IMR-90 (cell line): Measurements from ENCODE around the gene HDGF. TPM values are rescaled to one million over a fixed set of nuclear protein-coding genes. Genes with fewer than 3 reads are reported as not detected.
A peak's percentile ranks its signal among the peaks of the same experiment; 100 is the strongest.

ENCODE experiments used
- ATAC-seq: fragments of 200-7000 bp; cut with Tn5 transposase; 2 replicates; pipeline ENCODE4 v1.9.1; 2020; ENCODE audit warnings: low read depth, mild to moderate bottlenecking, moderate library complexity
- BruUV-seq: library from RNA; stranded (reverse); fragments of 400-500 nt; replicated peaks from 2 replicates; lab custom pipeline; 2021; lab: Mats Ljungman, UMichigan
- CTCF ChIA-PET: fragments of 300-600 bp; formaldehyde crosslinking; extraction: SDS; loops from one replicate; lab custom pipeline; 2021; ENCODE audit warnings: antibody characterized with exemption; lab: Yijun Ruan, JAX
- POLR2A ChIA-PET: fragments of 300-600 bp; sonication (Branson Sonifier 250); formaldehyde crosslinking; loops from one replicate; lab custom pipeline; 2022; ENCODE audit warnings: antibody characterized with exemption; ENCODE audit not compliant: unreplicated experiment; lab: Charles Lee
- DNase-seq: peaks from one replicate; pipeline ENCODE4 v3.0.0; 2013
- H2AFZ ChIP-seq: replicated peaks from 2 replicates; pipeline ENCODE3; 2013; ENCODE audit warnings: low read length, mild to moderate bottlenecking; ENCODE audit not compliant: poor library complexity
- H2AK5ac ChIP-seq: 2 replicates; pipeline ENCODE4 v1.6.1; 2013; ENCODE audit warnings: low read depth, low read length, inconsistent platforms
- H2AK9ac ChIP-seq: replicated peaks from 2 replicates; pipeline ENCODE3; 2013; ENCODE audit warnings: mild to moderate bottlenecking, low read depth, low read length, moderate library complexity; ENCODE audit not compliant: poor library complexity
- H2BK120ac ChIP-seq: 2 replicates; pipeline ENCODE4 v1.6.1; 2013; ENCODE audit warnings: low read depth, low read length, inconsistent platforms
- H2BK15ac ChIP-seq: 3 replicates; pipeline ENCODE4 v1.6.1; 2013; ENCODE audit warnings: low read depth, low read length, inconsistent platforms
- H2BK20ac ChIP-seq: 2 replicates; pipeline ENCODE4 v1.6.1; 2013; ENCODE audit warnings: low read depth, mild to moderate bottlenecking, inconsistent platforms, low read length, moderate library complexity
- H2BK5ac ChIP-seq: 2 replicates; pipeline ENCODE4 v1.6.1; 2013; ENCODE audit warnings: mild to moderate bottlenecking, low read depth, low read length, inconsistent platforms; ENCODE audit not compliant: poor library complexity, severe bottlenecking
- H3K14ac ChIP-seq: replicated peaks from 2 replicates; pipeline ENCODE4 v1.6.1; 2013; ENCODE audit warnings: low read depth, low read length, inconsistent platforms
- H3K18ac ChIP-seq: 2 replicates; pipeline ENCODE4 v1.6.1; 2013; ENCODE audit warnings: low read depth, low read length, control low read depth
- H3K23ac ChIP-seq: 2 replicates; pipeline ENCODE4 v1.6.1; 2013; ENCODE audit warnings: low read depth, low read length, inconsistent platforms
- H3K27ac ChIP-seq: 2 replicates; pipeline ENCODE4 v1.5.1; 2013; ENCODE audit warnings: mild to moderate bottlenecking, control low read depth, low read length; ENCODE audit not compliant: insufficient read depth
- H3K27me3 ChIP-seq: 2 replicates; pipeline ENCODE4 v1.6.1; 2013; ENCODE audit warnings: low read length; ENCODE audit not compliant: control insufficient read depth, insufficient read depth
- H3K36me3 ChIP-seq: 2 replicates; pipeline ENCODE4 v1.6.1; 2013; ENCODE audit warnings: low read length, mixed read lengths; ENCODE audit not compliant: control insufficient read depth, insufficient read depth
- H3K4ac ChIP-seq: 2 replicates; pipeline ENCODE4 v1.6.1; 2013; ENCODE audit warnings: low read depth, low read length, inconsistent platforms
- H3K4me1 ChIP-seq: 2 replicates; pipeline ENCODE4 v1.6.1; 2013; ENCODE audit warnings: low read length, mixed read lengths; ENCODE audit not compliant: control insufficient read depth, insufficient read depth
- H3K4me2 ChIP-seq: 2 replicates; pipeline ENCODE4 v1.6.1; 2013; ENCODE audit warnings: low read depth, mild to moderate bottlenecking, control low read depth, low read length, moderate library complexity
- H3K4me3 ChIP-seq: 2 replicates; pipeline ENCODE4 v1.5.1; 2013; ENCODE audit warnings: low read depth, mild to moderate bottlenecking, control low read depth, low read length, moderate library complexity; ENCODE audit not compliant: insufficient read depth
- H3K56ac ChIP-seq: 2 replicates; pipeline ENCODE4 v1.6.1; 2013; ENCODE audit warnings: low read length, inconsistent platforms; ENCODE audit not compliant: insufficient read depth; ENCODE audit errors: extremely low read depth
- H3K79me1 ChIP-seq, 2 experiments: 2 replicates each; pipeline ENCODE4 v1.6.1; 2013; ENCODE audit warnings: low read length in 2 of 2, inconsistent platforms in 1 of 2, low read depth in 1 of 2
- H3K9ac ChIP-seq: 2 replicates; pipeline ENCODE4 v1.6.1; 2013; ENCODE audit warnings: low read depth, low read length, control low read depth
- H3K9me1 ChIP-seq: 2 replicates; pipeline ENCODE4 v1.6.1; 2013; ENCODE audit warnings: low read length, inconsistent platforms; ENCODE audit not compliant: insufficient read depth
- H3K9me3 ChIP-seq: 2 replicates; pipeline ENCODE4 v1.6.1; 2013; ENCODE audit warnings: low read length; ENCODE audit not compliant: control insufficient read depth, insufficient read depth
- H4K20me1 ChIP-seq: 2 replicates; pipeline ENCODE4 v1.6.1; 2013; ENCODE audit warnings: low read length, inconsistent platforms; ENCODE audit not compliant: insufficient read depth
- H4K5ac ChIP-seq: 2 replicates; pipeline ENCODE4 v1.6.1; 2013; ENCODE audit warnings: mild to moderate bottlenecking, low read depth, low read length, control low read depth
- H4K8ac ChIP-seq, 2 experiments: 2 replicates each; pipeline ENCODE4 v1.6.1; 2013; ENCODE audit warnings: low read depth in 2 of 2, low read length in 2 of 2, control low read depth in 1 of 2, inconsistent platforms in 1 of 2
- H4K91ac ChIP-seq: 2 replicates; pipeline ENCODE4 v1.6.1; 2013; ENCODE audit warnings: low read depth, low read length, inconsistent platforms; ENCODE audit not compliant: insufficient read depth
- CEBPB ChIP-seq: IDR thresholded peaks from 2 replicates; pipeline ENCODE4 v1.6.1; 2012; ENCODE audit warnings: low read depth, low read length, improper control_type of control experiment
- MAFK ChIP-seq: IDR thresholded peaks from 2 replicates; pipeline ENCODE4 v1.6.1; 2012; ENCODE audit warnings: low read depth, low read length, improper control_type of control experiment
- MAZ ChIP-seq: IDR thresholded peaks from 2 replicates; pipeline ENCODE4 v1.6.1; 2012; ENCODE audit warnings: low read depth, mild to moderate bottlenecking, low read length, improper control_type of control experiment, moderate library complexity, borderline replicate concordance
- NFE2L2 ChIP-seq: fragments of 150-350 bp; IDR thresholded peaks from 2 replicates; pipeline ENCODE4 v1.6.1; 2016; ENCODE audit warnings: low read depth, mild to moderate bottlenecking, low read length
- POLR2A ChIP-seq: IDR thresholded peaks from 2 replicates; pipeline ENCODE4 v1.6.1; 2012; ENCODE audit warnings: mild to moderate bottlenecking, low read depth, low read length
- WGBS, 2 experiments: methylation state at CpG; one replicate each; pipeline versions ENCODE4 v1.1.5 to v1.1.7; 2013; ENCODE audit warnings: missing lambda C conversion rate in 2 of 2; ENCODE audit not compliant: insufficient read length in 1 of 2; ENCODE audit errors: extremely low coverage in 2 of 2; 5-methylcytosine and 5-hydroxymethylcytosine counted together
- dilution Hi-C: fragments of 300-500 bp; cut with HindIII; formaldehyde crosslinking; loops from one replicate; pipeline ENCODE4 v1.14.3; 2018; ENCODE audit warnings: low sequenced_read_pairs; ENCODE audit not compliant: unreplicated experiment
- in situ Hi-C: fragments of 300-500 bp; cut with MboI; formaldehyde crosslinking; loops from 3 replicates; pipeline ENCODE4 v1.14.3; 2019; ENCODE audit warnings: low sequenced_read_pairs, inconsistent platforms, mixed read lengths
- intact Hi-C: fragments of 100-400 bp; cut with micrococcal nuclease; formaldehyde crosslinking; loops from 2 replicates; pipeline ENCODE4 v1.10.0; 2022
- polyA plus RNA-seq, 3 experiments: library from polyadenylated mRNA; depleted of rRNA; stranded (reverse); fragments of >200 nt; gene quantifications; 2 replicates each; pipeline ENCODE4 v1.2.3, GENCODE V29; 2012; ENCODE audit warnings: low replicate concordance in 1 of 3
- total RNA-seq: library from RNA; depleted of rRNA; stranded (reverse); fragments of >200 nt; gene quantifications from 2 replicates; pipeline ENCODE4 v1.2.3, GENCODE V29; 2012
- TF ChIP-seq, protein P1 (sequence below): fragments of 150-350 bp; IDR thresholded peaks from 2 replicates; pipeline ENCODE4 v1.6.1; 2016; ENCODE audit warnings: low read depth, mild to moderate bottlenecking, low read length, moderate library complexity, borderline replicate concordance

The HDGF gene
- total and polyA plus RNA-seq, 2 of the 4 experiments (the other 2 are of a cell fraction), result 94.6 to 123 TPM

GRCh38 chr1:156794506-156795373 is 43.3 kb upstream of the HDGF start:
- Histone ChIP-seq H4K8ac (no peak overlapping the region), H3K79me1 (peaks cover 3 to 22% of the 10 kb centered on the region in 2 experiments; a peak in 2 of 4 replicates), H3K27me3 (no peaks in the 10 kb centered on the region), H3K14ac (no peak overlapping the region), H3K23ac (no peak overlapping the region), H4K20me1 (peaks cover 37% of the 10 kb centered on the region), H3K4me2 (no peak overlapping the region), H3K18ac (no peak overlapping the region), H3K4ac (no peak overlapping the region), H3K4me3 (no peak overlapping the region), H3K9me3 (no peaks in the 10 kb centered on the region), H2BK20ac (no peak overlapping the region), H3K27ac (no peak overlapping the region), H2AFZ (no peak overlapping the region), H2AK9ac (no peak overlapping the region), H4K91ac (no peak overlapping the region), H3K56ac (no peak overlapping the region), H3K9me1 (no peaks in the 10 kb centered on the region), H3K9ac (no peak overlapping the region), H4K5ac (no peak overlapping the region), H2BK15ac (no peak overlapping the region), H2AK5ac (no peak overlapping the region), H3K4me1 (peaks cover 2% of the 10 kb centered on the region; the same call in 1 of the 2 replicates), H3K36me3 (peaks cover 52% of the 10 kb centered on the region), H2BK5ac (no peak overlapping the region), H2BK120ac (no peak overlapping the region)
- dilution Hi-C loops (no loop called here), intact Hi-C loops (loop anchor here (5.0 kb wide), 1 partner anchor 128 kb away; the partner anchor contains the start of gene LRRC71), in situ Hi-C loops (no loop called here)
- ChIA-PET POLR2A (no interaction called here), CTCF (interaction anchor here (0.8 kb wide), 1 partner anchor 65 kb away, joined by 3 read pairs; no protein-coding TSS in a partner anchor)
- no CpG with 5 or more reads among the region's 7 CpGs for WGBS, 2 experiments
- DNase-seq, result peak; percentile 41
- TF ChIP-seq NFE2L2, result no peak
- no peak for TF ChIP-seq POLR2A
- TF ChIP-seq, protein P1, sequence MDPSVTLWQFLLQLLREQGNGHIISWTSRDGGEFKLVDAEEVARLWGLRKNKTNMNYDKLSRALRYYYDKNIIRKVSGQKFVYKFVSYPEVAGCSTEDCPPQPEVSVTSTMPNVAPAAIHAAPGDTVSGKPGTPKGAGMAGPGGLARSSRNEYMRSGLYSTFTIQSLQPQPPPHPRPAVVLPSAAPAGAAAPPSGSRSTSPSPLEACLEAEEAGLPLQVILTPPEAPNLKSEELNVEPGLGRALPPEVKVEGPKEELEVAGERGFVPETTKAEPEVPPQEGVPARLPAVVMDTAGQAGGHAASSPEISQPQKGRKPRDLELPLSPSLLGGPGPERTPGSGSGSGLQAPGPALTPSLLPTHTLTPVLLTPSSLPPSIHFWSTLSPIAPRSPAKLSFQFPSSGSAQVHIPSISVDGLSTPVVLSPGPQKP, result no peak
- TF ChIP-seq MAZ, result no peak
- no peak for TF ChIP-seq MAFK
- TF ChIP-seq CEBPB, result no peak
- no TSS peak for BruUV-seq
- ATAC-seq, result no peak
